HFF-Myc (cell line): ENCODE measurements around the gene PSAP.

Source experiments
- DNase-seq: peaks from one replicate; pipeline ENCODE4 v3.0.0-alpha.2; 2011; ENCODE audit warnings: low read depth; ENCODE audit errors: extremely low read depth
- H3K4me3 ChIP-seq: replicated peaks from 2 replicates; pipeline ENCODE4 v1.5.1; 2011; ENCODE audit warnings: low read depth, mild to moderate bottlenecking, control low read depth, low read length
- TF ChIP-seq, protein P1 (sequence below): IDR thresholded peaks from 2 replicates; pipeline ENCODE4 v1.5.1; 2012; ENCODE audit warnings: mild to moderate bottlenecking, low read depth, low read length, control low read depth; ENCODE audit errors: missing control alignments

PSAP gene

GRCh38 chr10:71805776-71806703 lies 45.0 kb downstream of the PSAP start:
- H3K4me3 ChIP-seq = no peak overlapping the region
- TF ChIP-seq, protein P1, sequence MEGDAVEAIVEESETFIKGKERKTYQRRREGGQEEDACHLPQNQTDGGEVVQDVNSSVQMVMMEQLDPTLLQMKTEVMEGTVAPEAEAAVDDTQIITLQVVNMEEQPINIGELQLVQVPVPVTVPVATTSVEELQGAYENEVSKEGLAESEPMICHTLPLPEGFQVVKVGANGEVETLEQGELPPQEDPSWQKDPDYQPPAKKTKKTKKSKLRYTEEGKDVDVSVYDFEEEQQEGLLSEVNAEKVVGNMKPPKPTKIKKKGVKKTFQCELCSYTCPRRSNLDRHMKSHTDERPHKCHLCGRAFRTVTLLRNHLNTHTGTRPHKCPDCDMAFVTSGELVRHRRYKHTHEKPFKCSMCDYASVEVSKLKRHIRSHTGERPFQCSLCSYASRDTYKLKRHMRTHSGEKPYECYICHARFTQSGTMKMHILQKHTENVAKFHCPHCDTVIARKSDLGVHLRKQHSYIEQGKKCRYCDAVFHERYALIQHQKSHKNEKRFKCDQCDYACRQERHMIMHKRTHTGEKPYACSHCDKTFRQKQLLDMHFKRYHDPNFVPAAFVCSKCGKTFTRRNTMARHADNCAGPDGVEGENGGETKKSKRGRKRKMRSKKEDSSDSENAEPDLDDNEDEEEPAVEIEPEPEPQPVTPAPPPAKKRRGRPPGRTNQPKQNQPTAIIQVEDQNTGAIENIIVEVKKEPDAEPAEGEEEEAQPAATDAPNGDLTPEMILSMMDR = no peak
- DNase-seq = no peak

DNA sequence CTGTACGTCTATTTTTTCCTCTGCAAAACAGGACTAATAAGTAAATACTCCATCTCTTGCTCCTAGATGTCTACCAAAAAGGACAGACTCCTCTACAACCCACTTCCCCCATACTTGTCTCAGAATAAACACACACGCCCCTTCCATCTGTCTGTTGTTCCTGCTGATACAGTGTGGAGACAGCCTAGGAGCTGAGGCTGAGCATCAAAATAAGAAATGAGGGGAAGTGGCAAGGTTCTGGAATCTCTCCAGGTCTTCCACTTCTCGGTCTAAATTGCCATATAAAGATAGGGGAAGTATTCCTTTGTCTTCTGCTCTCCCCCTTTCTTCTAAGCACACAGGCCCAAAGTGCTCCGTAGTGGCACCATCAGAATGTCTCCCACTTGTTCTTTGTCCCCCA lies 47.0 kb downstream of the PSAP start:
- H3K4me3 ChIP-seq = no peak overlapping the region
- TF ChIP-seq, protein P1 = no peak
- DNase-seq = no peak

DNA sequence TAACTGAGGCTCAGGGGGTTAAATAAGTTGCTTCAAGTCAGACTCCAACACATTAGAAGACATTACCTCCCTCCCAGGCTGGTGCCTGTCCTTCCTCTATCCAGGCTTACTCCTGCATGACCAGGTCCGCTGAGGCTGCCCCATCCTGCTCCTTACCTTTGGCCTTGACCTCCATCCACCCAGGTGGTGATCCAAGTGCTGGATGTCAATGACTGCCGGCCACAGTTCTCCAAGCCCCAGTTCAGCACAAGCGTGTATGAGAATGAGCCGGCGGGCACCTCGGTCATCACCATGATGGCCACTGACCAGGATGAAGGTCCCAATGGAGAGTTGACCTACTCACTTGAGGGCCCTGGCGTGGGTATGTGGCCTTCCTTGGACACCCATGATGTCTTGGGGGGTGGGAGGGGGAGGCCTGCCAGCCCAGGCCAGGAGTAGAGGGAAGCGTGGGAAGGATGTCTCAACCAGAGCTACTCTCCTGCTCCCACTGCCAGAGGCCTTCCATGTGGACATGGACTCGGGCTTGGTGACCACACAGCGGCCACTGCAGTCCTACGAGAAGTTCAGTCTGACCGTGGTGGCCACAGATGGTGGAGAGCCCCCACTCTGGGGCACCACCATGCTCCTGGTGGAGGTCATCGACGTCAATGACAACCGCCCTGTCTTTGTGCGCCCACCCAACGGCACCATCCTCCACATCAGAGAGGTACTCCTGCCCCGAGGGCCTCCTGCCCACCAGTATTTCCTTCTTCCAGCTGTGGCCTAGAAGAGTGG lies 48.1 kb downstream of the PSAP start:
- TF ChIP-seq, protein P1 = no peak
- no peak for DNase-seq
- no peak overlapping the region for H3K4me3 ChIP-seq

- DNase-seq = no peak
- TF ChIP-seq, protein P1 = no peak
- H3K4me3 ChIP-seq = no peak overlapping the region
Observed at GRCh38 chr10:71802235-71802634, 48.8 kb downstream of the PSAP start.

DNA sequence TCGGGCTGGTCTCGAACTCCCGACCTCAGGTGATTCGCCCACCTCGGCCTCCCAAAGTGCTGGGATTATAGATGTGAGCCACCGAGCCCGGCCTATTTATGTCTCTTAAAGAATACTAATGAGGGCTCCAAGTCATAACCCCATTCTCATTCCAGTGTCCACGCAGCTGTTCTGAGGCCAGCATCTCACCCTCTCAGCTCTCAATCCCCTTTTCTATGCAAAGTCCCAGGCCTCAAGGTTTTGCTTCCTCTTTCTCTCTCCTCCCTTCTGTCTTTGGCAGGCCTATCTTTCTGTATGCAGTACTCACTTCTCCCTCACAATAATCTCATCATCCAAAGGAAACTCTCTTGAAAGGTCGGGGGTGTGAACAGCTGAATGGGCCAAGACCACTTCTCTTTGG lies 49.7 kb downstream of the PSAP start:
- H3K4me3 ChIP-seq = no peak overlapping the region
- TF ChIP-seq, protein P1 = no peak
- no peak for DNase-seq

DNA sequence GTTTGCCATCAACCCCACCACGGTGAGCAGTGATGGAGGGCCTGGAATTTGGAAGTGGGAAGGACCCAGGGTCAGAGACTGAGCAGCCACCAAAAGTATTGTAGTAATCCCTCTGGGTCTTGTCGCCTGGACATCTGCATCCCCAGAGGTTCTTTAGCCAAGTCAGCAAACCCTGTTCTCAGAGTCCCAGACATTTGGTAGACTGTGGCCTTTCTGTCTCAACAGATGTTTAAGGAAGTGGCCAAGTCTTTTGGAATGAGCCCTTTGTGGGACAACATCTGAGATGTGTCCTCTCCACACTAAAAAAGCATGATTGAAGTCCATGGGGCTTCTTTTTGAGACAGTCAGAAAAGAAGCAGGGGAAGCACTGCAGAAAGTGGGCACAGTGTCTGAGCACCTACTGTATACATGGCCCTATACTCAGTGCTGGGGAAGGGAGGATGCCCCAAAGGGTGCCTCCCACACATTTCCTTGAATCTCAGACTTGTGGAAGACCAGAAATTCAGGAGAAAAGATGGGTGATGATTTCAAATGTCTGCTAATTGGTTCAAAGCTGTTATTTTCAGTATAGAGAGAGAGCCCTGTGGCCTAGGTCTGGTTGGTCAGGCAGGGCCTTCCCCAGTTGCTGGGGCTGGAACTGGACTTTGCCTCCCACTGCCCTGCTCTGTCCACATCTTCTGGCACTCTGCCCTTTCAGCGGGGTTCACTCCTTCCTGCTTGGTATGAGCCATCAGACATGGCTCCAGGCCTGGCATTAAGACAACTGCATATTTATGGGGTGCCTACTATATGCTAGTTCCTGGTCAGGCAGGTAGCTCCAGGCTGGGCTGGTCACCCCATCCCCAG lies 51.2 kb downstream of the PSAP start:
- TF ChIP-seq, protein P1 = no peak
- DNase-seq = no peak
- H3K4me3 ChIP-seq = no peak overlapping the region
